ENCODE data around the gene MS4A6A.
"Not testable (repeated sequence)": the region's sequence is repeated elsewhere in the genome, so short reads cannot be mapped to it uniquely, and the experiment has no call there.

The MS4A6A gene, protein sequence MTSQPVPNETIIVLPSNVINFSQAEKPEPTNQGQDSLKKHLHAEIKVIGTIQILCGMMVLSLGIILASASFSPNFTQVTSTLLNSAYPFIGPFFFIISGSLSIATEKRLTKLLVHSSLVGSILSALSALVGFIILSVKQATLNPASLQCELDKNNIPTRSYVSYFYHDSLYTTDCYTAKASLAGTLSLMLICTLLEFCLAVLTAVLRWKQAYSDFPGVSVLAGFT

GRCh38 chr11:60182541-60183330 is at the start of gene MS4A6A:
Gene MS4A6A, minus strand, starts transcription at chr11:60183083. Its CDS starts 1,356 bp downstream, at chr11:60181727.
- DNase-seq = no peak

- DNase-seq = no peak
Measured at GRCh38 chr11:60230681-60231080, 47.8 kb upstream of the MS4A6A start.

GRCh38 chr11:60222141-60222540 is 39.3 kb upstream of the MS4A6A start:
- DNase-seq = no peak

GRCh38 chr11:60221692-60222091 is 38.8 kb upstream of the MS4A6A start:
- no peak for DNase-seq

- DNase-seq = no peak
Measured at GRCh38 chr11:60221181-60221580, 38.3 kb upstream of the MS4A6A start.

GRCh38 chr11:60214386-60214785 is 31.5 kb upstream of the MS4A6A start:
- DNase-seq = no peak

- no peak for DNase-seq
Measured at GRCh38 chr11:60211206-60211605, 28.3 kb upstream of the MS4A6A start.

- no peak for DNase-seq
Measured at GRCh38 chr11:60209977-60210376, 27.1 kb upstream of the MS4A6A start.

DNA sequence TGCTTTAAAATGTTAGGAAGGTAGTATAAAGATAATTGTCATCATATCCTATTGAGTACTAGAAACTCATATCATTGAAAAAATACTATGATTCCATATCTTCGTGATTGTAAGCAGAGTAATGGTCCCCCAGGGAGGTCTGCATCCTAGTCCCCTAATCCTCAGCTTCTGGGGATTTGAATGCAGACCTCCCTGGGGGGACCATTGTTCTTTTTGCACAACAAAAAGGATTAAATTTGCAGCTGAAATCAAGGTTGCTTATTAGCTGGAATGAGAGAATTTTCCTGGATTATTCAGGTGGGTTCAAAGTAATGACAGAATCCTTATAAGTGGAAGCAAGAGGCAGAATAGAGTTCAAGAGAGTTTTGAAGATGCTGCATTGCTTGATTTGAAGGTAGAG is 26.1 kb upstream of the MS4A6A start:
- no peak for DNase-seq

- no peak for DNase-seq
Measured at GRCh38 chr11:60208146-60208895, 25.4 kb upstream of the MS4A6A start.

GRCh38 chr11:60206616-60207015 is 23.7 kb upstream of the MS4A6A start:
- DNase-seq = no peak

DNA sequence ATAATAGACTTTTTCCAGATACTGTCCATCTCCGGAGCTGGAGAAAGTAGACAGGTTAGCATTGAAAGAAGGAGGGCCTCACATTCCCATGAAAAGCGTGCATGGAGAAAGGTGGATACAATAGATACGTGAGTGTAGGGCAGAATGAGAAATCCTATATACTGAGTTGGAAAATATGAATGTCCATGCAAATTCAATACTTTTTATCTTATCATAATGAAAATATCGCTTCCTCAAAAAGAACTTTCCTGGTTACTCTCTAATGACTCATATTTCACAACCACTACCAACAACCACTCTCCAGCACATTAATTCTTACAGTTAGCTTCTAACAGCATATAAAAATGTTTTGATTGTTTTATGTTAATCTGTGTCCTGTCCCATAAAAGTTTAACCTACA is 22.0 kb upstream of the MS4A6A start:
- DNase-seq = no peak

- DNase-seq = not testable (repeated sequence)
Measured at GRCh38 chr11:60201334-60201733, 18.5 kb upstream of the MS4A6A start.

- DNase-seq = no peak
Measured at GRCh38 chr11:60197442-60197841, 14.6 kb upstream of the MS4A6A start.

GRCh38 chr11:60195923-60196368 is 13.1 kb upstream of the MS4A6A start:
- no peak for DNase-seq

- DNase-seq = no peak
Measured at GRCh38 chr11:60194511-60194910, 11.6 kb upstream of the MS4A6A start.

DNA sequence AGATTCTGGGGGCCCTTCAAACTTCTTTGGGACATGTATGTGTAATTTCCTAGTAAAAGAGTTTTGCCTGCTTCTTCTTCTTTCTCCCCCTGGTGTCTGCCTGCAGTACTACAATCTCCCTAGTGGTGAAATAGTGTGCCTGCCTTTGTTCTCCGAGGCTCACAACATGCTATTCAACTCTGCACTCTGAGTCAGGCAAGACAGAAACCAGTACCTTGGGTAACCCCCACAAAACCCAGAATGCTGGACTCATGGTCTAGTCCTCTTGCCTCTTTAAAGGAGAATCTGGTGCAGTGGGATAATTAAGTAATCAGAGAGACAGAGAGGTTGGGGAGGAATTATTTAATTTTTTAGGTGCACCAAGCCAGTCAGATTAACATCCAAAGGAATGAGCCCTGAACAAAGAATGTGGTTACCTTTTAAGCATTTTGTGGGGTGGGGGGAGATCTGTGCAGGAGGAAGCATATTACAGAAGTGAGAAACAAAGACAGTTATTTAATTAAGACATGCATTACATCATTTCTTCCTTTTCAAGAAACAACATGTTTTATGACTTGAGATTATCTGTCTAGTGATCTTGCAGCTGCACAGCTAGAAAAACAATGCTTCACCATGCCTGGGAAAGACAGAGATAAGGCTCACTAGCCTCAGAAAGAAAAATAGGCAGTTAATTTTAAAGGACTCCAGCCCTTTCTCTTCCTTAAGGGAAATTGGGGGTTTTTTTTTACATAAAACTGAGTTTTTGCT is 11.0 kb upstream of the MS4A6A start:
- DNase-seq = no peak

GRCh38 chr11:60192564-60192963 is 9.7 kb upstream of the MS4A6A start:
- not testable (repeated sequence) for DNase-seq

DNA sequence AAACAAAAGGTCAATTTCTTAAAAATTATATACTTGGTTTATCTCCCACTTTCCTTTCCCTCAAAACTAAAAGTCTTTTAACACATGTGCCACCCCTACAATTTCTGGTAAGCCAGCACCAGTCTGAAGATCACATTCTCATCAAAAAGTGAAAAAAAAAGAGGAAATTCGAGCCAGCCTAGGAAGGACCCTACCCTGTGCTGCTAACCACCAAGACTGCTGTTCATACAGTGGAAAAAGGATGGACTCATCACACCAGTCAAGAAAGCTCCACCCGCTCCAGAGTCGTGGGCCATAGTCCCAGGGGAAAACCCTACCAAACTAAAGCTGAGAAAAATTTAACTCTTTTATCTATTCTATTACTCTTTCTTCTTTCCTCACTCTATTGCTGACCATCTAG is 5.6 kb upstream of the MS4A6A start:
- not testable (repeated sequence) for DNase-seq

GRCh38 chr11:60186128-60186527 is 3.2 kb upstream of the MS4A6A start:
- not testable (repeated sequence) for DNase-seq

DNA sequence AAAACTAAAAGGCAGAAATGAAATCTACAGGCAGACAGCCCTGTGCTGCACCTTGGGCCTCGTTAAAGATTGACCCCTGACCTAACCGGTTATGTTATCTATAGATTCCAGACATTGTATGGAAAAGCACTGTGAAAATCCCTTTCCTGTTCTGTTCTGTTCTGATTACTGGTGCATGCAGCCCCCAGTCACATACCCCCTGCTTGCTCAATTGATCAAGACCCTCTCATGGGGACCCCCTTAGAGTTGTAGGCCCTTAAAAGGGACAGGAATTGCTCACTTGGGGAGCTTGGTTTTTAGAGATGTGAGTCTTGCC is 2.6 kb upstream of the MS4A6A start:
- not testable (repeated sequence) for DNase-seq

DNA sequence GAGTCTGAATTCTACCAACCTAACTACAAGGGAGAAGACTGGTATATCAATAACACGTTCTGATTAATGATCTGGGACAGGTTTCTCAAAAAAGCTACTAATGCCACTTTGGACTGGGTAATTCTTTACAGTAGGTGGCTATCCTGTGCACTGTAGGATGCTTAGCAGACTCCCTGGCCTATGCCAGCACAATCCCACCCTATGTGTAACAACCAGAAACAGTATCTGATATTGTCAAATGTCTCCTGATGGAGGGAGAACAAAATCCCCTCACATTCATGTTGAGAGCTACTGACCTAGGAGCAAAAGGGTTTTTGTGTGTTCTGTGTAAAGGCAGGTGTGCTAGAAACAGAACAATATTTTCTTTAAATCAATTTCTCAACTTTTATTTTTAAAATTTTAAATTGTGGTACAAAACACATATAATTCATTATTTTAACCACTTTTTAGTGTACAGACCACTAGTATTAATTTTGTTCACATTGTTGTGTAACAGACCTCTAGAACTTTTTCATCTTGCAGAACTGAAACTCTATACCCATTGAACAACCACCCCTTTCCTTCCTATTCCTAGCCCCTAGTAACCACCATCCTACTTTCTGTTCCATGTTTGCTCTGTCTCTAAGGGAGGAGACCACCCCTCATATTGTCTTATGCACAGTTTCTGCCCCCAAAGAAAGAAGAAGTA is 2.1 kb upstream of the MS4A6A start:
- no peak for DNase-seq

All from NCI-H187 treated with DMSO at 0.1 percent for 48 hours (cell line).